Measurements from ENCODE around the gene SLC35F3.

GRCh38 chr1:234288946-234289345 lies 384.5 kb downstream of the SLC35F3 start:
- TF ChIP-seq CTCF (IDR thresholded peaks at IDR 0.05) (no peak), EP300 (IDR thresholded peaks at IDR 0.05) (no peak), POLR2A (IDR thresholded peaks at IDR 0.05) (no peak)

Data from ovary (tissue), 3 donors.